AG08396 (cell line): Measurements from ENCODE around the gene ATRN.
"Not testable (repeated sequence)": the region's sequence is repeated elsewhere in the genome, so short reads cannot be mapped to it uniquely, and the experiment has no call there.

ENCODE experiments used
- DNase-seq: peaks from one replicate; pipeline ENCODE4 v3.0.0; 2012; ENCODE audit warnings: low spot score, mixed read lengths

ATRN gene

DNA sequence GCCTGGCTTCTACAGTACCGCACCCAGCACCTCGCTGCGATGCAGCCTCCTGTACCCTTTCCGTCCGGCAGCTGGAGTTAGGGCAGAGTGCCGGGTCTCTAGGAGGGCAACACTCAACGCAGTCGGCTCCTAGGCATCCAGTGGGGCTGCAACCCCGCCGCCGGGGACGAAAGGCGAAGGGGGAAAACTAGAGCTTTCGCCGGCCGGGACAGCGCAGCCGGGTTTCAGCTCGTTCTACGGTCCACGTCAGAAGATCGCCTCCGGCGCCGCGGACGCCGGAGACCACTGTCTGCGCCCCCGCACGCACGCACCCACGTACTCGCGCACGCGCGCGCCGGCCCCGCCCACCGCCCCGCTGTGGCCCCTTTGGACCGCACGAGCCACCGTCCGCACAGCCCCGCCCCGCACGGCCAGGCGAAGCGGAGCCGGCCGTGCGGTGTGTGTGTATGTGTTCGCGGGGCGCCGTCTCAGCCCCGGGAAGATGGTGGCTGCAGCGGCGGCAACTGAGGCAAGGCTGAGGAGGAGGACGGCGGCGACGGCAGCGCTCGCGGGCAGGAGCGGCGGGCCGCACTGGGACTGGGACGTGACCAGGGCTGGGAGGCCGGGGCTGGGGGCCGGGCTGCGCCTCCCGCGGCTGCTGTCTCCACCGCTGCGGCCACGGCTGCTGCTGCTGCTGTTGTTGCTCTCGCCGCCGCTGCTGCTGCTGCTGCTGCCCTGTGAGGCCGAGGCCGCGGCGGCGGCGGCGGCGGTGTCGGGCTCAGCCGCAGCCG lies at the start of gene ATRN:
TSS of gene ATRN (plus strand) at position 392 of the 770 bp plus-strand sequence. CDS start at position 482, 90 bp downstream.
- DNase-seq: peak; percentile 99

DNA sequence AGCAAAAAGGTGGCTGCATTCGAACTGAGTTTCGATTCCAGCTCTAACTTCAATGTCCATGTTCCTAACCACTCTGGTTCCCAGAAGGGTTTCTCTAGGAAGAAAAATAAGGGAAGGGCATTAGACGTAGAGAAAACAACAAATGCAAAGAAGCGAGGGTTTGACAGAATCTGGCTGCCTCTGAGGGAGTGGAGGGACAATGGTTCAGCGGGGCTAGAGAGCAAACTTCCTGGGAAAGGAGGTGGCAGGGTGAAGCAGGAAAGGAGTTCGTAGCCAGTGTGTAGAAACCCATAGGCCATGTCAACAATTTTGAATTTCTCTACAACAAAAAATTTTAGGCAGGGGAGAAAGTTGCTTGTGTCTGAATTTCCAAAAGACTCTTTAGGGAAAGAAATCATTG lies 48.8 kb upstream of the ATRN start:
- no peak for DNase-seq

DNA sequence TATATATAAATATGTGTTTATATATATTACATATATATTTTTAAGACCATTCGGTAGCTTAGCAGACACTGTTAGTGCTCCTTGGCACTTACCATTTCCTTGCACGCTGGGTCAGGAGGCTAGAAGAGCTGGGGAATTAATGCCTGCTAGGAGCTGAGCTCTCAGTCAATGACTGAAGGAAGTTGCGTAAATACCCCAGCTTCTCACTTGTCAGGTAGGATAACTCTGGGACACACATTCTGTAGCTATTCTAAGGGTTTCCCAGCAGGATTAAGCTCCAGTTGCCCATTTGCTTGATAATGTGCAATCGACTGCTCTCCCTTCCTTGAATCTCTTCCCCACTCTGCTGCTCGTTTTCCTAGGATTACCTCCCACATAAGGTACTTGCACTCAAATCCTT lies 47.7 kb upstream of the ATRN start:
- no peak for DNase-seq

DNA sequence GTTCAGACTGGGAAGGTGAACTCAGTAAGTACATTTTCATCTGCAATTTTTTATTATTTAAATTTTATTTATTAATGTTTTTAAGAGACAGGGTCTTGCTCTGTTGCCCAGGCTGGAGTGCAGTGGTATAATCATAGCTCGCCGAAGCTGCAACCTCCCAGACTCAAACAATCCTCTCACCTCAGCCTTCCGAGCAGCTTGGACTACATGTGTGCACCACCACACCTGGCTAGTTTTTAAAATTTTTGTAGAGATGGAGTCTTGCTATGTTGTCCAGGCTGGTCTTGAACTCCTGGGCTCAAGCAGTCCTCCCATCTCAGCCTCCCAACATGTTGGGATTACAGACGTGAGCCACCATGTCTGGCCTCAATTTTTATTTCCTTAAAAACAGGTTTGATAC lies 44.1 kb upstream of the ATRN start:
- not testable (repeated sequence) for DNase-seq

DNA sequence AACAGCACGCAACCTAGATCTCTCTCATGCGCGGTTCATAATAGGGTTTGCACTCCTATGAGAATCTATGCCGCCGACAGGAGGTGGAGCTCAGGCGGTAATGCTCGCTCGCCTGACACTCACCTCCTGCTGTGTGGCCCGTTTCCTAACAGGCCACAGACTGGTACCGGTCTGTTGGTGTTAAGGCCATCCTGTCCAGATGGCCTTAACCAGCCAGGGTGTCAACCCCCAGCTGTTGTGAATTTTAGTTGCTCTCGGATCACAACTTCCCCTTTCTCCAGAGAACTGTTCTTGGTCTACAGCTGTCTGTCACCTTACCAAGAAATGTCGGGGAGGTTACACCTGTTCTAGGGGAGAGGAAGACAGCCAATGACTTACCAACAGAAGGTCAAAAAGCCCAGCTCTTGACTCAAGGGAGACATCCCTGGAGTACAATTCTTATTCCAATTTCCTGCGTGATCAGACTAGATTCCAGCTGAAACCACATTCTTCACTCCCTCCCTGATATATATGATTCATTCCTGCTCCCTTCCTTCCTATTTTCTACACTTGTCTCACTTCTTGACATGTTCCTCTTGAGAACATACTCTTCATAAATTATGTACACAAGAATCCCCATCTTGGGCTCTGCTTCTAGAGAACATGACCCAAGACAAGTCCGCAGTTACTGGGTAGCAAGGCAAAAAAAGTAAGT lies 40.3 kb upstream of the ATRN start:
- DNase-seq: no peak

DNA sequence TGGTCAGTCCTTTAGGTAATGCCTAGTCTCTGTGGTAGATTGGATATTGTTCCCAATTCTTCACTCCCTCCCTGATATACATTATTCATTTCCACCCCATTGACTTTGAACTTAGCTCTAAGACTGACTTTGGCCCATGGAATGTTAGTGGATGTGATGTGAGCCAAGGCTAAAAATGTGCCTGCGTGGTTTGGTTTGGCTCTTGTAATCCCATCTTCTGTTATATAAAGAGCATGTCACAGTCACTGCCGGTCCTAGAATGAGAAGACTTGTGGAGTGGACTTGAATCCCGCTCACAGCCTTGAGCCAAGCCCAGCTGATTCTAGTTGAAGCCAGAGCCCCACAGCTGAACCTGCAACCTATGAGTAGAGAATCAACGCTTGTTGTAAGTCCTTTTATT lies 39.7 kb upstream of the ATRN start:
- DNase-seq: peak; percentile 38

DNA sequence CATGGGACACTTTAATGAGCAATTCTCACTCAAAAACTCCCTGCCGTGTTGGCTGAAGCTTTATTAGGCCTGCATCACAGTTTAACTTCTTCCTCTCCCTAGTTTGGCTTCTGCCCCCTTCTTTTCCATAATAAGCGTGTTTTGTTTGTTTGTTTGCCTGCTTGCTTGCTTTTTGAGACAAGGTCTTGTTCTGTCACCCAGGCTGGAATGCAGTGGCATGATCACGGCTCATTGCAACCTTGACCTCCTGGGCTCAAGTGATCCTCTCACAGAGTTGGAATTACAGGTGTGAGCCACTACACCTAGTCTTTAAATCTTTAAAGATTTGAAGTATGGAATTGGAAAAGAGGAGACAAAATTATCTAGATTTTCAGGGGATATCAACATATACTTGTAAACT lies 38.0 kb upstream of the ATRN start:
- DNase-seq: no peak

DNA sequence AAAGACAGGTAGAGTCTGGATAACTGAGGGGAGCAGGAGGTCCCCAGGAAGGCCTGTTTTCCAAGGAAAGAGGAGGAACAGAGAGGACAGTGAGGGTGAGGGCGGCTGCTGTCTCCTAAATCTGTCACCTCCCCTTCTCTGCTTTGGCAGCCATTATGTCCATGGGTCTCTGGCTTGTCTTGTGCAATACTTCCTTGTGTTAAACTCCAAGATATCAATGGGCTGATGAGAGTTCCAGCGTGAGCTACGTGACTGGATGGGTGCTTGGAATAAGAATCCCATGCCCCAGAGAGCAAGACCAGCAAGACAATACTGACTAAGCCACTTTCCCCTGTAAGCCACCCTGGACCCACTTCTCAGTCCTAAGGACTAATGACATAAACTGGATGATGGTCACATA lies 37.1 kb upstream of the ATRN start:
- DNase-seq: no peak

DNA sequence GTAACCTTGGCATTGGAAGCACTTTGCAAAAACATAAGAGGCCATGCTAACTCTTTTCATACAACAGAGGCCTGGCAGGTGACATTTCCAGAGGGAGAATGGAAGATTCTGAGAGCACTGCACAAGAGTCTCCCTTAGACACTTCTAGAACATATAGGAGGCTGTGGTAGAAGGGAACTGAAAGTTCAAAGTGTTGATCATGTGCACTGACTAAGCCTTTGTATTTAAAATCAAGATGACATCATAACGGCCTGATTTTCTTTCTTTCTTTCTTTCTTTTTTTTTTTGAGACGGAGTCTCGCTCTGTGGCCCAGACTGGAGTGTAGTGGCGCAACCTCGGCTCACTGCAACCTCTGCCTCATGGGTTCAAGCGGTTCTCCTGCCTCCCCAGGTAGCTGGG lies 36.6 kb upstream of the ATRN start:
- no peak for DNase-seq

DNA sequence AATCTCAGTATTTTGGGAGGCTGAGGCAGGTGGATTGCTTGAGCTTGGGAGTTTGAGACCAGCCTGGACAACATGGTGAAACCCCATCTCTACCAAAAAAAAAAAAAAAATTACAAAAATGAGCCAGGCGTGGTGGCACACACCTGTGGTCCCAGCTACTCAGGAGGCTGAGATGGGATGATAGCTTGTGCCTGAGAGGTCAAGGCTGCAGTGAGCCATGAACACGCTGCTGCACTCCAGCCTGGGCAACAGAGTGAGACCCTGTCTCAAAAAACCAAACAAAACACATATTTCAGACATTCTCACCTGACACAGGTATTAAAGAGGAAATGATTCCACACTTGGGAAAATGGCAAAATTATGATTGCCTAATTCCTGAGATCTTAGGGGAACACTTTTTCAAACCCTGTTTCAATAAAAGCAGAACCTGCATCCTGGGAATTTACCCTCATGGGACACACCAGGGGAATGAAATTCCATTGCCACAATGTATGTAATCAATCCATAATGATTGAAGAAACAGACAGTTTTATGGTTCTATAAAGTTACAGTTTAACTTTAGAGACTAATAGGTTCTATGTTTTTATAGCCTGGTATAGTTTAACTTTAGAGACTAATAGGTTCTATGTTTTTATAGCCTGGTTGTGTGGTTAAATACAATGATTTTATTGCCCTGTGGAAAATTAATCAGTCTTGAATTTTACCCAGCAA lies 33.8 kb upstream of the ATRN start:
- DNase-seq: no peak

DNA sequence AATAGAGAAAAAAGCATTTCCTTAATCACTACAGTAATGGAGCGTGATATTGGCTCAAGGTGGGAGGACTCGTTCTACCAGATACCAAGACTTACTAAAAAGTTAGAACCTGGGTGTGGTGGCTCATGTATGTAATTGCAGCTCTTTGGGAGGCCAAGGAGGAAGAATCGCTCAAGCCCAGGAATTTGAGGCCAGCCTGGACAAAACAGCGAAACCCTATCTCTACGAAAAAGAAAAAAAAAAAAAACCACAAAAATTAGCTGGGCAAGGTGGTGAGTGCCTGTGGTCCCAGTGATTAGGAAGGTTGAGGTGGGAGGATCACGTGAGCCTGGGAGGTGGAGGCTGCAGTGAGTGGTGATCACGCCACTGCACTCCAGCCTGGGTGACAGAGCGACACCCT lies 24.0 kb upstream of the ATRN start:
- no peak for DNase-seq

DNA sequence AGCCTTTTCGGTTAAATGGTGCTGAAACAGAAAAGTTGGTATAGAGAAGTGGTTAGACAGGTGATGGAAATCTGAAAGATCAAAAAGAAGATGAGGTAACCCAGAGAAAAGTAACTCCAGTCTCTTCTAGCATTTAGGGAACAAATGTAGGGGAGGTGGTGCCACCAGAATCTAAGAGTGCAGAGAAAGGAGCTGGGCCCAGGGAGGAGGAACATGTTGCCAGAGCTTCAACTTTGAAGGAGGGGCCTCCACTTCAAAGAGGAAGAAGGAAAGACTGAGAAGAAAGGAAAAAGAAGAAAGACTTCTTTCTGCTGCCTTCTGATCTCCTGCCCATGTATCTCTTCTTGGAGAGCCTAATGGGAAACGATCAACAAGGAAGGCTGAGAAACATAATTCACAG lies 23.5 kb upstream of the ATRN start:
- no peak for DNase-seq

DNA sequence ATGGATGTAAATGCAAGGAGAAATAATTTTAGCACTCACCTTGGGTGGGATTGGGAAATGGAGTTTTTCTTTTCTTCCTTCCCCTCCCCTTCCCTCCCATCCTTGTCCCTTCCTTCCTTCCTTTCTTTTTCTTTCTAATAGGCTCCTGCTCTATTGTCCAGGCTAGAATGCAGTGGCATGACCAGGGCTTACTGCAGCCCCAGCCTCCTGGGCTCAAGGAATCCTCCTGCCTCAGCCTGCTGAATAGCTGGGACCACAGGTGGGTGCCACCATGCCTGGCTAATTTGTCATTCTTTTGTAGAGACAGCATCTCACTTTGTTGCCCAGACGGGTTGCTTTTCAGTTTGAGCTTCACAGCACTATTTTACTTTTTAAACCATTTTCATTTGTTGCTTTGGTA lies 21.5 kb upstream of the ATRN start:
- no peak for DNase-seq

DNA sequence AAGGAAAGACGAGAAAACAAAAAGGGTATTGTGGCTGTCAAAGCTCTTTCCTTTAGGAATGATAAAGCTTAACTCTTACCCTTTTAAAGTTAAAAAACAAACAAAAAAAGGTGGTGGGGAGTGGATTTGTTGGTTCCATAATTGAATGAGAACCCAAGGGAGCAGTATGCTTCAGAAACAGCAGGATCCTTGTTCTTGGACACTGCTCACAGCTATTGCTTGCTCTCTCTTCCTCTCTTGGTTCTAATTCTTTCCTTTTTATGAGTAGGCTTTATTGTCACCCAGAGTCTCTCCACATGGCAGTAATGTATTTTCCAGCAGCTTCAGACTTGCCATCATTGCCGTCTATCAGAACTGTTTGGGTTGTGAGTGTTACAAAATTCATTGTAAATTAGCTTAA lies 18.7 kb upstream of the ATRN start:
- no peak for DNase-seq

DNA sequence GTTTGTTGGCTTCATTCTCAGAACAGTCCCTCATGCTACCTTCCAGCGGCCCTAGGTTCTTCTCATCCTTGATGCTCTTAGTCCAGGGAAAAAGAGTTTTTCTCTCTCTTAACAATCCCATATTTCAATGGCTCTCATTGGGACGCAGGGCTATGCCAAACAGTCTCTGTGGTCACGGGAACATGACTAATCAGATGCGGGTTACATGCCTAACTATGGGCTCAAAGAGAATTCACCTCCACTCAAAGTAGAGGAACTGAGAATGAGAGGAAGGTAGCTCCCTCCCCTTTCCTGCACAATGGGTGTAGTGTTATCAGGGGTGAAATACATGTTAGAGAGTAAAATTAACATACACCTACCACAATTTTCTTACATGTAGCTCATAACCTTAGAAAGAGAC lies 18.1 kb upstream of the ATRN start:
- no peak for DNase-seq

DNA sequence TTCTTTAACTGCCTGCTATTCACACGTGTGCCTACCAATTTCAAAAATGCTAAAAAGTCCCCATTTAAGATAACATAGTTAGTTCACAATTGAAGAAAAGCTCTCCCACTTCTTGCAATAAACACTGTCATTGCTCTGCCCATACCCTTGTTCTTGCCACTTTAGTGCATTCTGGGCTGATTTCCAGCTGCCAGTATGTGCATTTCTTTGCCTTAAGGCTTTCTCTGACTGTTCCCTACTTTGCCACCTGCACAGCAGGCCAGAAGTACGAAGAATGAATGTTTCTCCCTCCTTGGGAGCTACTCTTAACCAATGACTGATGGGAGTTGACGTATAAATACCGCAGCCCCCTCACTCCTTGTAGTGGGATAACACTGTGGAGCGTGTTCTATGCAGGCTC lies 16.0 kb upstream of the ATRN start:
- DNase-seq: no peak

DNA sequence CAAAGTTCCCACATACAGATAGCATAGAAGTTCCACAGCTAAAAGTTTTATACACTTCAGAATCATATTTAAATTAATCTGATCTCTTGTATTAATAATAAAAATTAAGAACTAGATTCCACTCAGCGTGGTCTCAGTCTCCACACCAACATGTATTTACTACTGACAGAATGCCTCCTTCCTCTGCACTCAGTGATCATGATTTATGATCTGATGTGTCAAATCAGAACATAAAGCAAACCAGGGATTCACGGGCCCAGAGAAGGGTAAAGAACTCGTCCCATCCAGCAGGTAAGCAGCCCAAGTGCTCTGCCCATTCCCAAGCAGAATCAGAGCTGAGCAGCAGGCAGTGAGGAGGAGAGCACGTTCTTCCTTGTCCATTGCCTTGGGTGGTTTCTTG lies 14.2 kb upstream of the ATRN start:
- no peak for DNase-seq

DNA sequence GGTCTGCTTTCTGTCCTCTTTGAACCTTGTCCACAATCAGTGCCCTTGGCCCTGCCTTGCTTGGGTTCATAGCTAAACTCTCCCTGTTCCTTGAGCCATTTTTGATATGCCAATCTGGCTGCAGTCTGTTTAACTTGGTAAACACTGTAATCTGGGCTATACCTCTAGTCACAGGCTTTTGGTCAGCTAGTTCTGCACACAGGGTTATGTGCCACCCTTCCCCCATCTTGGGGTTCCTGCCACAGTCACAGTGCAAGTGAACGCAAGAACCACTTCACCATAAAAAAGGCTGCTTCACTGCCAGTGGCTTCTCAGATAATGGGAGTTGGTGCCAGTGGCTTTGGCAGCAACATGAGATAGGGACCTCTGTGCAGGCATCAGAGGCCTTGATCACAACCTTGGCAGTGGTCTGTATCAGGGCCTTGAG lies 10.9 kb upstream of the ATRN start:
- DNase-seq: no peak

DNA sequence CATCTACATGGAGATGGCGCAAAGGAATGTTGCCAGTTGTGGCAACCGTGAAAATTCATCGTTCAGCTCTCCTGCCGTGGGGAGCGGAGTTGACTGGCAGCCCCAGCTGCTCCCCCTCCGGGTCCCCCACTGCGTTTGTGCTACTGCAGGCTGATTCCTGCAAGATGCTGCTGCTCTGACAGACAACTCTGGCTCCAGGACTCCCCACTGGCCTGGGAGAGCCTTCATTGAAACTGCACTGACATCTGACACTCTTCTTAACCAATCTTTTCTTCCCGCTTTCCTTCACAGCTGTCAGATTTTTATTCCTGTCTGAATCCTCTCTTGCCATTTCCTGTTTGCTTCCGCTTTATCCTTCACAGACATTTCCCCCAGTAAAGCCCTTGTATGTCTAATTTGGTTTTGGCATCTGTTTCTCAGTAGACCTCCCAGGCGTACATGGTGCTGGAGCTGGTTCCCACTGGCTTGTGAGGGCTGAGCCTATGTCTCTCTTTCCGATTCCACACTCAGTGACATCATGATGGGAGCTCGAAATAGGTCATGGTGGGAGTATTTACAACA lies 9.5 kb upstream of the ATRN start:
- DNase-seq: no peak

DNA sequence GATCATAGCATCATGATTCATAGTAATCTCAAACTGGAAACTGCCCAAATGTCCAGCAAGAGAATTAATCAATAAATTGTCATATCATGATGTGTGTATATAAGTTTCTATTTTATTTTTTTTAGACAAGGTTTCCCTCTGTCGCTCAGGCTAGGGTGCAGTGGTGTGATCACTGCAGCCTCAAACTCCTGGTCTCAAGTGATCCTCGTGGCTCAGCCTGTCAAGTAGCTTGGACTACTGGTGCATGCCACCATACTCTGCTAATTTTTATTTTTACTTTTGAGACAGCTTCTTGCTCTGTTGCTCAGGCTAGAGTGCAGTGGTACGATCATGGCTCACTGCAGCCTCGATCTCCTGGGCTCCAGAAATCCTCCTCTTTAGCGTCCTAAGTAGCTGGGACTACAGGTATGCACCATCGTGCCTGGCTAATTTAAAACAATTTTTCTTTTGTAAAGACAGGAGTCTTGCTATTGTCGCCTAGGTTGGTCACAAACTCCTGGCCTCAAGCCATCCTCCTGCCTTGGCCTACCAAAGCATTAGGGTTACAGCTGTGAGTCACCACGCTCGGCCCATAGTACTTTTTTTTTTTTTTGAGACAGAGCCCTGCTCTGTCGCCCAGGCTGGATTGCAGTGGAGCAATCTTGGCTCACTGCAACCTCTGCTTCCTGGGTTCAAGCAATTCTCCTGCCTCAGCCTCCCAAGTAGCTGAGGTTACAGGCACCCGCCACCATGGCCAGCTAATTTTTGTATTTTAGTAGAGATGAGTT lies 8.7 kb upstream of the ATRN start:
- no peak for DNase-seq

DNA sequence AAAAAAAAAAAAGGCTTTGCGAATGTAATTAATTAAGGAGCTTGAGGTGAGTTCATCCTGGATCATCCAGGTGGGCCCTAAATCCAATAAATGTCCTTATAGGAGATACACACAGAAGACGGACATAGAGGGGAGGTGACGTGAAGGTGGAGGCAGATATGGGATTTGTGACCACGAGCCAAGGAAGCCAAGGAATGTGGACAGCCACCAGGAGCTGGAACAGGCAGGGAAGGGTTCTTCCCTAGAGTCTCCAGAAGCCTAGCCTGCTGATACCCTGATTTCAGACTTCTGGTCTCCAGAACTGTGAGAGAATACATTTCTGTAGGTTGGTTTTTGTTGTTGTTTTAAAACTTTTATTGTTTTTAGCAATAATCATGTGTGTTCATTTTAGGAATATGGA lies 6.7 kb upstream of the ATRN start:
- DNase-seq: no peak

DNA sequence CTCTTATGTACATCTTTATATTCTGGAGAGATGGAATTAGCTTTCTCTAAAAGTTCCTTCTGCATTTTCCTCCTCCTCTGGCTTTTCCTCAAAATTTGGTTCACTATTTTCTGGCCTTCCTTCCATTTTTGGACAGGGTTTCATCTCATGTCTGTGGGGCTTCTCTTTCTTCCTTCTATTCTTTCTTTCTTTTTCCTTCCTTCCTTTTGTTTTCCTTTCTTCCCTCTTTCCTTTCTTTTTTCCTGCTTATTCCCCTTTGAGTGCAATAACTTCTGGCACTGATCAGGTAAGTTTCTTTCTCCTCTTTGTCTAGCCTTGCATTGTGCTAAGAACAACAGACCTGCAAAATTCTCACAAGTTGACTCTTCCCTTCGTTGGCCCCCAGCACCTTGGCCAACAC lies 5.5 kb upstream of the ATRN start:
- no peak for DNase-seq
